Measurements from ENCODE around the gene PRKCZ. TPM values are rescaled to one million over a fixed set of nuclear protein-coding genes. Genes with fewer than 3 reads are reported as not detected.

Gene PRKCZ
- total RNA-seq, 2 experiments from 2014 or later: 6.8 to 7.0 TPM

DNA sequence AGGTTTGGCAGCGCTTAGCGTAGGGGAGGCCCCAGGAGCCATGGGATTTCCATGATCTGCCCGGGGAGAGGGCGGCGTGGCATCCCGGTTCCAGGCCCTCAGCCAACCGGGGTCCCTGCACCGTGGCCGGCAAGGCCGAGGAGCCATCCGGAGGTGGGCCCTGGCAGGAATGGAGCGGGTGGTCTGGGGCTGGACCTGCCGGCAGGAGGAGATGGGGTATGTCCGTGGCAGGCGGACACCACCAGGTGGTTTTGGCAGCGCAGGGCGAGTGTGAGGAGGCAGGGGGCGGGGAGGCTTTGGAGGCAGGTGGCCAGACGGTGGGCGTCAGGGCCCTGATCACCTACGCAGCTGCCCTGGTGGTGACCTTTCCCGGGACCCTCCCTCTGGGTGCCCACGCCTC, 10.3 kb downstream of the PRKCZ start:
- intact Hi-C loops (cut with micrococcal nuclease): no loop called here
- H3K27ac Mint-ChIP-seq: no peak overlapping the region
- H3K9me3 Mint-ChIP-seq: no peaks in the 10 kb centered on the region
- H3K36me3 Mint-ChIP-seq (ENCODE audit: low read depth): peaks cover 11% of the 10 kb centered on the region
- CTCF ChIA-PET: no interaction called here
- H3K4me1 Mint-ChIP-seq (ENCODE audit: low read depth): no peaks in the 10 kb centered on the region
- no peaks in the 10 kb centered on the region for H3K27me3 Mint-ChIP-seq (ENCODE audit: low read depth)
- DNase-seq: no peak
- H3K4me3 Mint-ChIP-seq: no peak overlapping the region

DNA sequence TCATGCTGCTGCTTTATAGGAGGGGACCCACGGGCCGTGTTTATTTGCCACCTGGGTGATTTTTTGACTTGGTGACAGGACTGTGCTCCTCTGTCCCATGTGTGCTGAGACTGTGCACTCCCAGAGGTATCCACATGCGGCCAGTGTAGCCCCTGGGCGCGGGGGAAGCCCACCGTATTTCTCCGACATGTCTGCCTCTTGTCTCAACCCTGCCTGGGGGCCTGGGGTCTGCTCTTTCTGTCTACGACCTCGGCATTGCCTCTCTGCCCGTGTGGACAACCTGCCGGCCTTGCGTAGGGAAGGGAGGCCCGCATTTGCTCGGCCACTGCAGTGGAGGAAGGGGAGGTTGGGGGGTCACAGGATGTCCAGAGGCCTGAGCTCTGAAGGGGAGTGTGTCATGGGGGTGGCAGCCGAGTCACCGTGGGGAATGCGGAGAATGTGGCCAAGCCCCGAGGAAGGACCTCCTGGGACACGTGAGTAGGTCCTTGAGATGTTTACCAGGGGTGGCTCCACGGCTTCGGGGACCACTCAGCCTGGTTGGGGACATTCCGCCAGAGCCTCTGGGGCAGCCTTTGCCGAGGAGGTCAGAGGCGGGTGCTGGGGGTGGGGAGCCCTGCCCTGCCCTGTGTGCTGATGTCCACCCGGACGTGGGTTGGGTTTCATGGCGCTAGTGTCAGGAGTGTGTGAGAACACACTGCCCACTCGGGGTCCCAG, 11.0 kb downstream of the PRKCZ start:
- CTCF ChIA-PET: no interaction called here
- Mint-ChIP-seq H3K27me3 (ENCODE audit: low read depth) (no peaks in the 10 kb centered on the region), H3K4me3 (no peak overlapping the region), H3K4me1 (ENCODE audit: low read depth) (no peaks in the 10 kb centered on the region), H3K27ac (no peak overlapping the region), H3K9me3 (peaks cover 5% of the 10 kb centered on the region), H3K36me3 (ENCODE audit: low read depth) (peaks cover 15% of the 10 kb centered on the region)
- intact Hi-C loops (cut with micrococcal nuclease): no loop called here
- DNase-seq: no peak

DNA sequence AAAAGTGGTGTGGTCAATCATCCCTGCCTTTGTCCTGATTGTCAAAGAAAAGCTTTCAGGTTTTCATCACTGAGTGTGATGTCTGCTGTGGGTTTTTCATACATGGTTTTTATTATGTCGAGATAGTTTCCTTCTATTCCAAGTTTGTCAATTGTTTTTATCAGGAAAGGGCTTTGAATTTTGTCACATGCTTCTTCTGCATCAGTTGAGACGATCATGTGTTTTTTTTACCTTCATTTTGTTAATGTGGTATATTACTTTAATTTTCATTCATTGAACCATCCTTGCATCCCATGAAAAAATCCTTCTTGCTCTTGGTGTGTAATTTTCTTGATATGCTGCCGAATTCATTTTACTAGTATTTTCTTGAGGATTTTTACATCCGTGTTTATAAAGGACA, 15.5 kb downstream of the PRKCZ start:
- Mint-ChIP-seq H3K36me3 (ENCODE audit: low read depth) (peaks cover 15% of the 10 kb centered on the region), H3K27me3 (ENCODE audit: low read depth) (no peaks in the 10 kb centered on the region), H3K27ac (no peak overlapping the region), H3K4me3 (no peak overlapping the region), H3K9me3 (peaks cover 5% of the 10 kb centered on the region), H3K4me1 (ENCODE audit: low read depth) (no peaks in the 10 kb centered on the region)
- CTCF ChIA-PET: no interaction called here
- intact Hi-C loops (cut with micrococcal nuclease): no loop called here
- no peak for DNase-seq

DNA sequence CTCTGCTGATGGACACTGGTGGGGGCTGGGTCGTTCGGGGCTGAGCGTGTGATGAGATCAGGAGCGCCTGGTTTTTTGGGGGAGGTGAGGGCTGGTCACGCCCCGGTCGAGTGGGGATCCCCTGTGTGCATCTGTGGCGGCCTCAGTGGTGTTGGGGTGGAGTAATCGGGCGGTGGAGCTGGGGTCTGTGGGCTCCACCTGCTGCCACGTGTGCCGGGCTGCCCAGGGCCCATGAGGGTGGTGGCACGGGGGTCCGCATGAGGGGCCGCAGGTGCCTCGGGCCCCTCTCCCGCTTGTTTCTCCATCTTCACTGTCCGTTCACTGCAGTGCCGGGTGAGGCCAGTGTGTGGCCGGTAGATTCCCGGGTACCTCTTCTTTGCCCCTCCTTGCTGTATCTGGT, 17.2 kb downstream of the PRKCZ start:
- no peak for DNase-seq
- H3K27me3 Mint-ChIP-seq (ENCODE audit: low read depth): no peaks in the 10 kb centered on the region
- H3K36me3 Mint-ChIP-seq (ENCODE audit: low read depth): peaks cover 15% of the 10 kb centered on the region
- H3K9me3 Mint-ChIP-seq: peaks cover 5% of the 10 kb centered on the region
- intact Hi-C loops (cut with micrococcal nuclease): no loop called here
- CTCF ChIA-PET: no interaction called here
- peaks cover 3% of the 10 kb centered on the region for H3K4me1 Mint-ChIP-seq (ENCODE audit: low read depth)
- no peak overlapping the region for H3K4me3 Mint-ChIP-seq
- no peak overlapping the region for H3K27ac Mint-ChIP-seq

DNA sequence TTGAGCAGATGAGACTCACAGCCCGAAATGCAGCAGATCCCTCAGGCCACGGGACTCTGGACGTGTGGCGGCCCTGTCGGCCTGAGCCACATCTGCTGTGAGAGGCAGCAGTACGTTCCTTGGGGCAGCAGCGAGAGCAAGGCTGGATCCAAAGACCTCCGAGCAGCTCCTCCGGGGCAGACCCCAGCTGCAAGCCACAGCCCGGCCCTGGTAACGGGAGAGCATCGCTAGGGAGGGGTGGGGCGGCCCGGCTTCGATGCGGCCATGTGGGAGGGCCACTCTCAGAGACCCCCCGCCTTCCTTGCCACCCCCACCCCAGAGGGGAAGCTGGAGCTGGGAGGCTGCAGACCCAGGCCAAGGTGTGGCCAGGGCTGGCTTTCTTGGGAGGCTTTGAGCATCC, 17.8 kb downstream of the PRKCZ start:
- Mint-ChIP-seq H3K36me3 (ENCODE audit: low read depth) (peaks cover 15% of the 10 kb centered on the region), H3K9me3 (peaks cover 5% of the 10 kb centered on the region), H3K27me3 (ENCODE audit: low read depth) (no peaks in the 10 kb centered on the region), H3K27ac (no peak overlapping the region), H3K4me3 (no peak overlapping the region), H3K4me1 (ENCODE audit: low read depth) (peaks cover 3% of the 10 kb centered on the region)
- intact Hi-C loops (cut with micrococcal nuclease): no loop called here
- DNase-seq: no peak
- CTCF ChIA-PET: no interaction called here

DNA sequence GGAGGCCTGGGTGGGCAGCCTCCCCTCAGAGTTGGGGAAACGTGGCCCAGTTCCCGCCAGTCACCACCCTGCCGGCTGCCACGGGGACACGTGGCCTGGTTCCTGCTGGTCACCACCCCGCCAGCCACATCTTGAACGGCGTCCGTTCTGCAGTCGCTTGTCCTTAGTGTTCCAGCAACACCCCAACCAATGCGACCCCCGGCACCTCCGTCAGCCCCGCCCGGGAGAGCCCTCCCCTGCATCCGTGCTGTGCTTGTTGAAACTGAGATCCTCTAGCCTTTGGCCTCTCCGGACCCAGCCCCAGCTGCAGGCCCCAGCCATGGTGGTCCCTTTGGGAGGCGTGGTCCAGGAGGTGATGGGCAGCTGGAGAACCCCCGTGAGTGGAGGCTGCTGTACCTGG, 18.7 kb downstream of the PRKCZ start:
- Mint-ChIP-seq H3K4me3 (no peak overlapping the region), H3K4me1 (ENCODE audit: low read depth) (peaks cover 3% of the 10 kb centered on the region), H3K9me3 (peaks cover 5% of the 10 kb centered on the region), H3K36me3 (ENCODE audit: low read depth) (peaks cover 12% of the 10 kb centered on the region), H3K27me3 (ENCODE audit: low read depth) (no peaks in the 10 kb centered on the region), H3K27ac (no peak overlapping the region)
- DNase-seq: no peak
- intact Hi-C loops (cut with micrococcal nuclease): no loop called here
- CTCF ChIA-PET: no interaction called here

DNA sequence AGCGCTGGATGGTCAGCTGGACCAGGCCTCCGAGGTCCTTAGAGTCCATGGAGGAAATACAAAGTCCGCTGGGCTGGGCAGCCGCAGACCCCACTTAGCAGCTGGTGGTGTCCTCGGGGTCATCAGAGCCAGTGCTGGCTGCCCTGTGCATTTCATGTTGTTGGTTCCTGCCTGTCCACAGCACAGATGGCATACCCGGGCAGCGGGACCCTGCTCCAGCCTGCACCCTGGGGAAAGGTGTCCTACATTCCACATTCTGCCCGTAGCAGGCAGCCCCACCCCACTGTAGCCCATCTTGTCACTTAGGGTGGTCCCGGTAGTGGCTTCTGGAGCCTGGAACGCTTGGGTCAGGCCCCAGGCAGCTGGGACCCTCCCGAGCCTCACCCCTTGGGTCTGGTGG, 19.8 kb downstream of the PRKCZ start:
- H3K27me3 Mint-ChIP-seq (ENCODE audit: low read depth): no peaks in the 10 kb centered on the region
- H3K9me3 Mint-ChIP-seq: peaks cover 5% of the 10 kb centered on the region
- H3K4me1 Mint-ChIP-seq (ENCODE audit: low read depth): peaks cover 3% of the 10 kb centered on the region
- CTCF ChIA-PET: no interaction called here
- H3K4me3 Mint-ChIP-seq: no peak overlapping the region
- no peak overlapping the region for H3K27ac Mint-ChIP-seq
- no peak for DNase-seq
- H3K36me3 Mint-ChIP-seq (ENCODE audit: low read depth): peaks cover 6% of the 10 kb centered on the region
- intact Hi-C loops (cut with micrococcal nuclease): no loop called here

DNA sequence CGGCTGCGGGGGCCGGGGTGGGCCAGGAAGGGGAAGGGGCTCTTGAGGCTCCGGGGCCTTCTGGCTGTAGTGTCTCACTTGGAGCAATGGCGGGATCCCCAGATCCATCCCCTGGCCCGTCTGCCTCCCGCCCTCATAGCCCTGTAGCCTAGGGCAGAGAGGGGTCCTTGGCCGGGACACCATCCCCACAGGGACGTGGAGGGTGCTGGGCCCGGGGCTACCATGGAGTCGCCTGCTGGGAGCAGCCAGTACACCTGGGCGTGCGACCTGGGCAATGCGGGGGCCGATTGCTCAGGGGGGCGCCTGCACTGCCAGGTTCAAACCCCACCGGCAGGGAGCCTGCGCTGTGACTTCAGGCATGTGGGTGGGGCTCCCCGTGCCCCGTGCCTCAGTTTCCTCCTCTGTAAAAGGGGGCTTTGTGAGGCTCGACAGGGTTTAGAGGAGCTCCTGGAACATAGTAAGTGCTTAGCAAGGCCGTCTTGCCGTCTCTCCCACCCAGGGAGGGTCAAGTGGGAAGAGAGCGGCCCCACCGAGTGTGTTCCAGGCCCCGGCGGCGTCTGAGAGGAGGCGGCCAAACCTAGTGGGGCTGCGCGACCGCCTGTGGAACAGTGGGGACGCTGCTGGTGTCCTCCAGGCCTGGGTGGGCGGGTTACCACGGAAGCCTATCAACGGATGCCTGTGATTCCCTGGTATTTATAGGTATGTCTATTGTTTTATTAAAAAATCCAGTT, 20.8 kb downstream of the PRKCZ start:
- intact Hi-C loops (cut with micrococcal nuclease): no loop called here
- peaks cover 1% of the 10 kb centered on the region for H3K9me3 Mint-ChIP-seq
- H3K27me3 Mint-ChIP-seq (ENCODE audit: low read depth): no peaks in the 10 kb centered on the region
- DNase-seq: no peak
- no peak overlapping the region for H3K27ac Mint-ChIP-seq
- H3K4me3 Mint-ChIP-seq: no peak overlapping the region
- CTCF ChIA-PET: interaction anchor here (1.3 kb wide), 2 partner anchors 22 to 26 kb away, joined by 3 to 6 read pairs; no protein-coding TSS in a partner anchor
- H3K36me3 Mint-ChIP-seq (ENCODE audit: low read depth): peaks cover 7% of the 10 kb centered on the region
- peaks cover 3% of the 10 kb centered on the region for H3K4me1 Mint-ChIP-seq (ENCODE audit: low read depth)

DNA sequence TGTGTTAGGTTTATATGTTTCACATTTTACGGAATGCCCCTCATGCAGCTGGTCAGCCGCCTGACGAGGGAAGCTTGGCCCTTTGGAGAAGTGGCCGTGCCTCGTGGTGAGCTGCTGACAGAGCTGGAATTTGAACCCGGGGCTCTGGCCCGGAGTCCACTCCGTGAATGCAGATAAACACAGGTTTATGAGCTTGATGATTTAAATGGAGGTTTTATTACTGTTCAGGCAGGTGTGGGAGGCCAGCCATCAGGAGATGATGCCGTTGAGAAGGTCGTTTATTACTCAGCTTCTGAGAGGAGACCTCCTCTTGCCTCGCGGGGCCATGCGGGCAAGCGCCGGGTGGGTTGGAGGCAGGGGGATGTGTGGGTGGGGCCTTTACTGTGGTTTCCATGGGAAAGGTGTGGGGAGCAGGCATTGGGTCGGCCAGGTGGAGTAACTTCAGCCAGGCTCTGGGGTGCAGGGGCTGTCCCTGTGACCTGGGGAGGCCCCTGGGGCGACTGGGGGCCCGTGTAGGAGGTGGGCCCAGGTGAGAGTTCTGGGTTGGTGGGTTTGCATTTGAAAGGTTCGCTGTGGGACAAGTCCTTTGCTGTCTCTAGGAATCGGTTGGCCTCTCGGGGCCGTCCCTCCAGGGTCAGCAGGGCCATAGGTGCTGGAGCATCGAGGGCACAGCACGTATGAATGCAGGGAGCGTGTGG, 22.0 kb downstream of the PRKCZ start:
- no peaks in the 10 kb centered on the region for H3K27me3 Mint-ChIP-seq (ENCODE audit: low read depth)
- H3K27ac Mint-ChIP-seq: no peak overlapping the region
- H3K4me1 Mint-ChIP-seq (ENCODE audit: low read depth): peaks cover 3% of the 10 kb centered on the region
- no peak overlapping the region for H3K4me3 Mint-ChIP-seq
- H3K36me3 Mint-ChIP-seq (ENCODE audit: low read depth): peaks cover 13% of the 10 kb centered on the region
- peaks cover 6% of the 10 kb centered on the region for H3K9me3 Mint-ChIP-seq
- intact Hi-C loops (cut with micrococcal nuclease): no loop called here
- no peak for DNase-seq
- CTCF ChIA-PET: interaction anchor here (1.0 to 1.3 kb wide), 3 partner anchors 20 to 122 kb away, joined by 3 to 6 read pairs (median 3); no protein-coding TSS in a partner anchor

DNA sequence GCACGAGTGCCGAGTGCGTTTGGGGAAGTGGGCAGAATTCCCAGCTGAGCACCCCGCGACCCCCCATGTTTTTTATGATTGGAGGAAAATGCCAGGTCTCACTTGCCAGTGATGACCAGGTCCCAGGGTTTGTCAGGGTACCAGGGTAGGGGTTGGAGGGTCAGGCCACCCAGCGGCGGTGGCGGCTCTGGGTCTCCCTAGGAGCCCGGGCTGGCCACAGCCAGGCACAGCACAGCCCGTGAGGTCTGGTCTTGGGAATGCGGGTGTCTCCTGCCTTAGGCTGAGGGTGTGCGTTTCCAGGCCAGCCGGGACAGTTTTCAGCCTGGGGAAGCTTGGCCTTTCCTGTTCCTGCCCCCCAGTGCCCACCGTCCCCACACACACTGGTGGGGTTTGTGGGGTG, 22.7 kb downstream of the PRKCZ start:
- H3K9me3 Mint-ChIP-seq: peaks cover 12% of the 10 kb centered on the region
- DNase-seq: no peak
- CTCF ChIA-PET: interaction anchor here (0.6 kb wide), 1 partner anchor 56 kb away, joined by 3 read pairs; no protein-coding TSS in a partner anchor
- H3K4me3 Mint-ChIP-seq: no peak overlapping the region
- peaks cover 3% of the 10 kb centered on the region for H3K4me1 Mint-ChIP-seq (ENCODE audit: low read depth)
- peaks cover 20% of the 10 kb centered on the region for H3K36me3 Mint-ChIP-seq (ENCODE audit: low read depth)
- intact Hi-C loops (cut with micrococcal nuclease): no loop called here
- H3K27ac Mint-ChIP-seq: no peak overlapping the region
- H3K27me3 Mint-ChIP-seq (ENCODE audit: low read depth): no peaks in the 10 kb centered on the region

DNA sequence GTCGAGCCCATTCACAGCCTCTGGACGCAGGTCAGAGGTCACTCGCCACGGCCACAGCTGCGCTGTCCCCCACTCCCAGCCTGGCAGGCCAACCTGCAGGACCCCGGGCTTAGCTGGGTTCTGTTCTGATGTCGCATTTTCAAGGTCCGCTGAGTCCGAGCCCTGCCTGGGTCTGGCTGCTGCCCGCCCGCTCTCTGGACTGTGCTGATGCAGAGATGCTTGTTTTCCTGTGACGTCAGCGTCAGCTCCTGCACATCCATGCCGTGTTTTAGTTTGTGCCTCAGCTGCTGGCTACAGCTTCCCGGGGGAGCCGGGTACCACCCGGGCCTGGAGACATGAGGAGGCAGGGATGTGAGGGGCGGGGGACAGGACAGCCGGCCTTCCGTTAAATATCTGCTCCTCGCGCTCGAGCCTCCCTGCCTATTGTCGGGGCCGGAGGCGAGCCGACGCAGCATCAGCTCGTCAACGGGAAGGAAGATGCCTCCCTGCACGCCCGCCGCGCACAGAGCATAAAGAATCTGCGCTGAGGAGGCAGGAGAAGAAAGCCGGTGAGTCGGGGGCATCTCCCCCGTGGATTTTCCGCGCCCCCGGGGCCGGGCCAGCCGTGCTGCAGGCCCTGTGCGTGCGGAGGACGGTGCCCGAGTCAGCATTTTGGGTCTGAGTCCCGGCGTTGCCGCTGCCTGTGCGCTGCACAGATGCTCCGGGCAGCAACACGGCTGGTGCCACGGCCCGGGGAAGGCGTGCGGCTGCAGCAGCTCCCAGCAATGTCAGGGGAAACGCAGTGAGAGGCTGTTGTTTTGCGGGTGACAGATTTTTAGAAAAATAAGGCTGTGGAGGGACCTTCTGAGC, 23.4 kb downstream of the PRKCZ start:
- Mint-ChIP-seq H3K9me3 (peaks cover 20% of the 10 kb centered on the region), H3K4me1 (ENCODE audit: low read depth) (peaks cover 3% of the 10 kb centered on the region), H3K36me3 (ENCODE audit: low read depth) (peaks cover 27% of the 10 kb centered on the region), H3K27ac (no peak overlapping the region), H3K4me3 (no peak overlapping the region), H3K27me3 (ENCODE audit: low read depth) (no peaks in the 10 kb centered on the region)
- DNase-seq: no peak
- intact Hi-C loops (cut with micrococcal nuclease): no loop called here
- CTCF ChIA-PET: interaction anchor here (0.6 kb wide), 1 partner anchor 57 kb away, joined by 3 read pairs; no protein-coding TSS in a partner anchor

DNA sequence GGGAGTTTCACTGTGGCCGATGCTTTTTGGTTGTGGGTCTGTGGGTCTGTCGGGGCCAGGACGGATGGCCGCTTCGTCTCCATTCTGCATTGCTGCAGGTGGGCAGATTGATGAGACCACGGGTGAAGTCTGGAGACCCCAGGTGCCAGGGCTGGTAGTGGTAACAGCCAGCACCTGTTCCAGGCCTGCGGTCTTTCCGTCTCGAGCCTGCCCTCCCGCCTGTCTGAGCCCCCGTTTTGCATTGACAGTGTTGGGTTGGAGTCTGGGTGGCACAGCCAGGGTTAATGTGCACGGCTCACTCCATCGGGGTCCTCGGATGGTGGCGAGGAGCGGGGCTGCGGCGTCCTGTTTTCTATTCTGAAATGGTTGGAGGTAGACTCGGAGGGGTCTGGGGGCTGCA, 24.2 kb downstream of the PRKCZ start:
- no peaks in the 10 kb centered on the region for H3K27me3 Mint-ChIP-seq (ENCODE audit: low read depth)
- H3K9me3 Mint-ChIP-seq: peaks cover 24% of the 10 kb centered on the region
- peaks cover 3% of the 10 kb centered on the region for H3K4me1 Mint-ChIP-seq (ENCODE audit: low read depth)
- no peak for DNase-seq
- CTCF ChIA-PET: no interaction called here
- H3K36me3 Mint-ChIP-seq (ENCODE audit: low read depth): peaks cover 32% of the 10 kb centered on the region
- no peak overlapping the region for H3K4me3 Mint-ChIP-seq
- H3K27ac Mint-ChIP-seq: no peak overlapping the region
- intact Hi-C loops (cut with micrococcal nuclease): no loop called here

Measured in activated naive CD4-positive, alpha-beta T cell treated with anti-CD3 and anti-CD28 coated beads for 36 hours (primary cell).